ENCODE results near the gene PDS5A.
"Not testable (repeated sequence)": the region's sequence is repeated elsewhere in the genome, so short reads cannot be mapped to it uniquely, and the experiment has no call there.

The PDS5A gene

GRCh38 chr4:40000711-40001110, 23.0 kb upstream of the PDS5A start:
- TF ChIP-seq CTCF (IDR thresholded peaks at IDR 0.05; ENCODE audit: low read depth, low read length, missing control alignments) = no peak
- no peak for DNase-seq (ENCODE audit: low read depth)
- no peak overlapping the region for H3K4me3 ChIP-seq (ENCODE audit: low read depth, low read length)
- in situ Hi-C loops (cut with HindIII; ENCODE audit: low sequenced_read_pairs) = no loop called here

GRCh38 chr4:39998659-39999345, 21.1 kb upstream of the PDS5A start:
- no peak for TF ChIP-seq CTCF (IDR thresholded peaks at IDR 0.05; ENCODE audit: low read depth, low read length, missing control alignments)
- in situ Hi-C loops (cut with HindIII; ENCODE audit: low sequenced_read_pairs) = no loop called here
- DNase-seq (ENCODE audit: low read depth) = no peak
- no peak overlapping the region for H3K4me3 ChIP-seq (ENCODE audit: low read depth, low read length)

GRCh38 chr4:39996811-39997210, 19.1 kb upstream of the PDS5A start:
- in situ Hi-C loops (cut with HindIII; ENCODE audit: low sequenced_read_pairs) = no loop called here
- no peak for TF ChIP-seq CTCF (IDR thresholded peaks at IDR 0.05; ENCODE audit: low read depth, low read length, missing control alignments)
- H3K4me3 ChIP-seq (ENCODE audit: low read depth, low read length) = no peak overlapping the region
- no peak for DNase-seq (ENCODE audit: low read depth)

- no peak for TF ChIP-seq CTCF (IDR thresholded peaks at IDR 0.05; ENCODE audit: low read depth, low read length, missing control alignments)
These were observed 16.7 kb upstream of the PDS5A start for GRCh38 chr4:39994406-39994805.

GRCh38 chr4:39989381-39989780, 11.7 kb upstream of the PDS5A start:
- H3K4me3 ChIP-seq (ENCODE audit: low read depth, low read length); DNase-seq (ENCODE audit: low read depth); in situ Hi-C loops (cut with HindIII; ENCODE audit: low sequenced_read_pairs): not testable (repeated sequence)

More at GRCh38 chr4:39994406-39994805, 16.7 kb upstream of the PDS5A start:
- no peak overlapping the region for H3K4me3 ChIP-seq (ENCODE audit: low read depth, low read length)
- in situ Hi-C loops (cut with HindIII; ENCODE audit: low sequenced_read_pairs) = no loop called here
- no peak for DNase-seq (ENCODE audit: low read depth)

GRCh38 chr4:39987485-39987884, 9.8 kb upstream of the PDS5A start:
- H3K4me3 ChIP-seq (ENCODE audit: low read depth, low read length) = no peak overlapping the region
- DNase-seq (ENCODE audit: low read depth) = no peak
- no peak for TF ChIP-seq CTCF (IDR thresholded peaks at IDR 0.05; ENCODE audit: low read depth, low read length, missing control alignments)
- in situ Hi-C loops (cut with HindIII; ENCODE audit: low sequenced_read_pairs) = no loop called here

- H3K4me3 ChIP-seq (ENCODE audit: low read depth, low read length) = no peak overlapping the region
- no peak for DNase-seq (ENCODE audit: low read depth)
- in situ Hi-C loops (cut with HindIII; ENCODE audit: low sequenced_read_pairs) = no loop called here
- no peak for TF ChIP-seq CTCF (IDR thresholded peaks at IDR 0.05; ENCODE audit: low read depth, low read length, missing control alignments)
These were observed 1.2 kb upstream of the PDS5A start for GRCh38 chr4:39978904-39979303.

Data from astrocyte of the cerebellum (primary cell).